ENCODE results near the gene BTBD19.

BTBD19 gene

GRCh38 chr1:44857446-44857845 is 49.1 kb downstream of the BTBD19 start:
- DNase-seq (ENCODE audit: low read depth) = no peak

- no peak for DNase-seq (ENCODE audit: low read depth)
Measured at GRCh38 chr1:44860331-44860730, 52.0 kb downstream of the BTBD19 start.

- no peak for DNase-seq (ENCODE audit: low read depth)
Measured at GRCh38 chr1:44860891-44861425, 52.6 kb downstream of the BTBD19 start.

GRCh38 chr1:44862829-44863401 is 54.6 kb downstream of the BTBD19 start:
- DNase-seq (ENCODE audit: low read depth) = no peak

Measured in stimulated activated CD4-positive, alpha-beta T cell treated with anti-CD3 and anti-CD28 coated beads, Interleukin-2, amount 100 ng/mL, for 4 hours (primary cell).